Loucy (cell line): Measurements from ENCODE around the gene GNS.

ENCODE experiments used
- CTCF ChIP-seq: fragments of 200-600 bp; sonication (generic); conservative IDR thresholded peaks from 2 replicates; pipeline ENCODE4 v1.5.1; 2014; ENCODE audit warnings: mild to moderate bottlenecking, antibody characterized with exemption, low read length
- EZH2phosphoT487 ChIP-seq: fragments of 200-600 bp; IDR thresholded peaks from 2 replicates; pipeline ENCODE4 v1.6.1; 2018; ENCODE audit warnings: antibody characterized with exemption, mild to moderate bottlenecking, moderate library complexity, borderline replicate concordance

GRCh38 chr12:64792128-64792527 lies 32.9 kb upstream of the GNS start:
- TF ChIP-seq CTCF (no peak), EZH2phosphoT487 (no peak)
